NCI-H2171 (cell line): Measurements from ENCODE around the gene FLT1.

Experiments used
- DNase-seq: peaks from one replicate; lab custom pipeline; 2025; lab: John Stamatoyannopoulos, UW

Gene FLT1

GRCh38 chr13:28387740-28388501, 107.0 kb downstream of the FLT1 start:
- no peak for DNase-seq

DNA sequence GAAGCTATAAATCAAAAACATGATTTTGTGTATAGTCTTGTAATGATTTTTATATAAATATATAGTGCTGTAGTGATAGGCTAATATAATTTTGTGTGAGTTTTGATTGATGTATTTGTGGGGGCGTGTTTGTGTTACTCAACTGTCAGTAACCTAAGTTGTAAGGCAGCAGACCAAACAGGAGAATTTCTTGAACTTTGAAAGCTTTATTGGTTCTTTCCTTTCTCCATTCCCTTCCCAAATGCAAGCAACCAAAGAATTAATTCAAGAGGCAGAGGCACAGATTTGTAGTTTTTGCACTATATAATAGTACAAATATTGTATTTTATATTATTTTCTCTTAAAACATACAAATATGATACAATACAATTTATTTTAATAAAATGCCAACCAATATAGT, 109.6 kb downstream of the FLT1 start:
- no peak for DNase-seq

GRCh38 chr13:28384789-28385188, 110.1 kb downstream of the FLT1 start:
- no peak for DNase-seq

DNA sequence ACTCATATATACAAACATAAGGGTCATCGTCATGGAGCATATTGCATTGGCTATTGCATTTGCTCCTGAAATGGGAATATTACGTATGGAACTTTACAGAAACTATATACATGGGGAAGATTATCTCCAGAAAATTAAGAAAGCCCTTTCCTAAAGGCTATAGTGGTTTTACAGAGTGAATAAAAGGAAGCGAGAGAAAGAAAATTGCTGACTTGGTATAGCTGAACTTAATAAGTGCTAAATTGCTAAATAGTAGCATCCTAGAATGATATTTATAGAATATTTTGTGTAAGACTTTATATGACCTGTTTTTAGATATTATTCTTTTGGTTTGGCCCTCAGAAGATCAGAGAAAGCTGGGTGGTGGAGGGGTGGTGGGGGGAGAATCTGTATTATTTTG, 114.6 kb downstream of the FLT1 start:
- no peak for DNase-seq

DNA sequence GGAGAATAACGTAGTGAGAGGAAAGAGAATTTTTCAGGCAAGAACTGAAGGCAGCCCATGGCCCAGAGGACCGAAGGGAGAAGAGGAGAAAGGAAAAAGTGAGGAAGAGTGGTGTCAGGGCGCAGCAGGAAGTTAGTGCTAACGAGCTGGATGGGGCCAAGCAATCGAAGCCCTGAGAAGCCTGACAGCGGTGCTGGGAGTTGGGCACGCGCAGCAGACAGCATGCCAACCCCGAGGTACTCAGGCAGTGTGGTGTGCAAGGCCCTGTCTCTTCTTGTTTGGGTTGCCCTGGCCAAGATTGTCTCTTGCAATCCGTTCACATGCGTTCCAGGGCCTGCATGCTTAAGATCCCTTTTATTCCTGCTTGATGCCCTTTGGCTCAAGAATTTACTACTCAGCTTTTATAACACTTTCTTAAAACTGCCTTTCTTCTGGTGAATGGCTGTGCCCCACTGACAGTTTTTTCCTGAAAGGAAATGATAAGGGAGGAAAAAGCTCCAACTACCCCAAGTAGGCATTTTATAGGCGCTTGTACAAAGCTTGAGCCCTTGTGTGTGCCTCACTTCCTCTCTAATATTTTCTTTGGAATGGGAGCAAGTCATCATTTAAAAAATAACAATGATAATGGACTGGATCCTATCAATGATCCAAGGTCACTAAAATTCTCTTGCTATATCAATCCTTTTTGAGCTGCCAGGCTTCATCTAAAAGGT, 115.4 kb downstream of the FLT1 start:
- no peak for DNase-seq

- no peak for DNase-seq
Measured at GRCh38 chr13:28376604-28377003, 118.3 kb downstream of the FLT1 start.

DNA sequence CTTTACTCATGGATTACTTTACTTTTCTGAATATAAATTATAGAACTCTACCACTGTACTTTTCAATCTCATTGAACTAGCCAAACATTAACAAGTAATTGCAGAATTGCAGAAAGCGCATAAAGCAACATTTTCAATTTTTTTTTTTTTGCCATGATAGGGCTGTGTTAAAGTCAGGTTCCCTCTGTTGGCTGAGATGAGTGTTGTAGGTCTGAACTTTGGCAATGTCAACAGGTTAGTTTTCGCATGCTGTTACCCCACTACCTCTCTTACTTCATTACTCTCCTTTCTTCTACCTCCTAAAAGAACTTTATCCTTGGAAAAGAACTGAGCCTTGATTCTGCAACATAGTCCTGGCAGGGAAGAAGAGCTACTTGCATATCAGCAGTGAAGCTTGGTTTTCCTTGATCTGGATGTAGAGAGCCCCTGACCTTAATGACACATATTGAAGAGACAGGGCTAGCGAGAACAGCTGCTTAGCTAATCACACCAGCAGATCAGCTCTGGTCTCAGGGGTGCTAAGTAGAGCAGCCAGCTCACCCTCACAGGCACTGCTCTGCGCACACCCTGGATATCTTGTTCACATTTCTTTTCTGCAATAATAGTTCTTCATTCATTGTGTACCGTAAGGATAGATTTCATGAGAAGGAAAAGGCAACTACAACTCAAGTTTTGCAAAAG, 119.5 kb downstream of the FLT1 start:
- no peak for DNase-seq

DNA sequence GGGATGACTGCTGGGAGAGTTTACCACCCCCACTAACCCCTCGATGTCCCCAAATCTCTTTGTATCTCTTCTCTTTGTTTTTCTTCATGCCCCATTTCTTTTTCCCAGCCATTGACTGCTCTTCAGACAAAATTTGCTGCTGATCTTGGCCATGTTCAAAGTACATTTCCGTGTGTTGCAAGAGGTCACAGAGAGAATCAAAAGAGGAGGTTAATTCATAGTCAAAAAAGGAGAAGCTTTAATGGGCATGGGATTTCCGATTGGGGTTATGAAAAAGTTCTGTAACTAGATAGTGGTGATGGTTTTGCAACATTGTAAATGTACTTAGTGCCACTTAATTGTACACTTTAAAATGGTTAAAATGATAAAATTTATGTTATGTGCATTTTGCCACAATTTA, 121.1 kb downstream of the FLT1 start:
- no peak for DNase-seq

DNA sequence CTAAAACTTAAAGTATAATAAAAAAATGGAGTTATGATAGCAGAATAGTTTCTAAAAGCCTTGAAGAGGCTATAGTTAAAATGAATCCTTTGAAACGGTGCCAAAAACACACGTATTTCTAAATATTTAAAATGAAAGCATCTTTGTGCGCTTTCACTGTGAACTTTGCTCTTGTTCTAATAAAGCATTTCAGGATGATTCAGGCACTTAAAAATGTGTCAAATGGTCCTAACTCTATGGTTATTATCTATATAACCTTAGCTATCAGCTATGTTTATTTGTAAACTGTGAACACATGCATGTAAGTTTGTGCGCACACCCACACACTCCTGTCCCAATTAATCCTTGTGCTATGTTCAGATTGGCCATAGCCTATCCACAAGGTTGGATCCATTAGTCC, 124.5 kb downstream of the FLT1 start:
- no peak for DNase-seq

DNA sequence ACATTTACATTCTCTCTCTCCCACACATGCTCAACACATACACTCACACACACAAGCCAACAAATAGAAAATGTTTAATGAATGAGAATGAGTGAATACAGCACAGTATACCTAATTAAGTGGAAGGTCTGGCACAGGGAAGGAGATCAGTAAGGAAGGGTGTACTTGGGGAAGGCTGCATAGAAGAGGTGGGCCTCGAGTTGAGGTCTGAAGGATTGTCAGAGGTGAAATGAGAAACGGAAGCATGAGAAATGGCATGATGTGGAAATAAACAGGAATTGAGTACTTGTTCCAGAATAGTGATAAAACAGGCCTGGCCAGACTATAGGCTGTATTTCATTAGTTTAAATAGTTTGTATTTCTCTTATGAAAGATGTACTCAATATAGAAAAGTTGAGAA, 136.2 kb downstream of the FLT1 start:
- DNase-seq, result no peak

DNA sequence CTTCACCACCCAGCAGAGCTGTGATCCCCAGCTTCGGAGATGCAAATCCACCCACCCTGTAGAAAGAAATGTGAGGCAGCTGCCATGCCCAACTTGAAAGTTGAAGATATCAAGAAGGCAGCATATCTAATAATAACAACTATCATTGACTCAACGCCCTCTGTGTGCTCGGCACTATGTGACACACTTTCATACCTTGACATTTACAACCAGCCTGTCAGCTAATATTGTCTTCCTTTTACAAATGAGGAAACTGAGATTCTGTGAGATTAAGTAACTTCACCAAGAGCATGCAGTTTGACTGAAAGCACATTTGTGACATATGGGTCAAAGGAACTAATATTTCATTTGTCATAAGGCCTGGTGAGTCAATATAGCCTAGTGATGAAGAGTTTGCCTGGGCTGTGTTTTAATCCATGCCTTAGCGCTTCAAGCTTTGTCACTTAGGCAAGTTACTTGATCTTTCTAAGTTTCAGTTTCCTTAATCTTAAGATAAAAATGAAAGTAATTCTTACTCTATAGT, 137.0 kb downstream of the FLT1 start:
- no peak for DNase-seq

GRCh38 chr13:28357247-28357825, 137.6 kb downstream of the FLT1 start:
- DNase-seq, result no peak

DNA sequence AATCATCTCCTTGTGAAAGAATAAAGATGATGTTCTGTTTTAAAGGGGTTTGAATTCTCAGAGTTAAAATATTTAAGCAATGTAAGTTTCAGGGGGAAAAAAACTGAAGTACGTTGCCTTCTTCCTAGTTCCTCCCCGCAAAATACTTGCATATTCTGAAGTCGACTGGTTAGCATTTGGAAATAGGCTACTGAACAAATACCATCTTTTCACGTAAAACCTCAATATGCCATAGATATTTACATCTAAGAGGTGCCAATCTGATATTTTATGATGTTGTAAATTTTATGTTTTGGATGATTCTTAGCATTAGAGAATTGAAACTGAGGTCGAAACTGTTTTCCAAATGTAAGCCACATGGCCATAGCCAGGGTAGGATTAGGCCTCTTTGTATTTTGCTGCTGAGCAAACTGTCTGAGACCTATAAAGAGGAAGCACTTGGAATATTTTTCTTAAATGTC, 138.3 kb downstream of the FLT1 start:
- DNase-seq, result no peak

DNA sequence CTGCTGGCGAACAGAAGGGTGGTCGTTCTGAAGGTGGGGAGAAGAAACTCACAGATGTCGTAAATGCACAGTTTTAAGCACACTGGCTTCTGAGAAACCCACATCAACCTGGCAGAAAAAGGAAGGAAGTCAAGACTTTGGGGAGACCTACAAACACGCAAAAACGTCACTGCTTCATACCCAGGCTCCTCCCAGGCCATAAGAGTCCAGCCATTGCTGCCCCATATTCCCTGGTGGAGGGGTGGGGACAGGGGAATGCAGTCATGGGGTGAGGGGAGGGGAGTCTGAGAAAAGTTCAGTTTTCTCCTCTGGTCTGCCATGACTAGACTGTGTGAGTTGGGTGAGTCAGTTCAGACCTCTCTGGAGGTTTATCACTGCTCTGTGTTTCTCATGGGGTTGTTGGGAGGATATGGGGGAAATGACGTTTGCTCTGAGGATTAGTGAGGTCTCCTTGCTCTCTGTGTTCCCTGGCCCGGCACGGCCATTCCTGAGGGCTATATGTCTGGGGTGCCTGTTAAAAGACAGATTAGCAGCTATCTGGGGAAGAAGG, 139.0 kb downstream of the FLT1 start:
- no peak for DNase-seq

- no peak for DNase-seq
Measured at GRCh38 chr13:28355046-28355821, 139.7 kb downstream of the FLT1 start.

DNA sequence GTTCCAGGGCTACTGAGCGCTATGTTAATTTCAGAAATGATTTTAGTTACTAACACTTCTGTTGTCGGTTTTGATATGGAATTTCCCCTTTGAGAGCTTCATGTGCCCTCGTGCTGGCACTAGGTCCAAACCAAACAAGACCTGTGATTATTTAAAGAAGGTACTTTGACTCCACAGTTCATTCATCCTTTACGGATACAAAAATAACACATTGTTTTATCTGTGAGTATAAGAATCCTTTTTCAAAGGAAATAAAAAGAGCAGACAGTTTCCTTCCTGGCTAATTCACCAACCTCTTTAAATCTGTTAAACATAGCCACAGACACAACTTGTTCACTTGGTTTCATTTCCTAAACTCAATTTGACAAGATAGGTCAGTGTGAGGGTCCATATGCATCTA, 141.2 kb downstream of the FLT1 start:
- DNase-seq, result no peak

DNA sequence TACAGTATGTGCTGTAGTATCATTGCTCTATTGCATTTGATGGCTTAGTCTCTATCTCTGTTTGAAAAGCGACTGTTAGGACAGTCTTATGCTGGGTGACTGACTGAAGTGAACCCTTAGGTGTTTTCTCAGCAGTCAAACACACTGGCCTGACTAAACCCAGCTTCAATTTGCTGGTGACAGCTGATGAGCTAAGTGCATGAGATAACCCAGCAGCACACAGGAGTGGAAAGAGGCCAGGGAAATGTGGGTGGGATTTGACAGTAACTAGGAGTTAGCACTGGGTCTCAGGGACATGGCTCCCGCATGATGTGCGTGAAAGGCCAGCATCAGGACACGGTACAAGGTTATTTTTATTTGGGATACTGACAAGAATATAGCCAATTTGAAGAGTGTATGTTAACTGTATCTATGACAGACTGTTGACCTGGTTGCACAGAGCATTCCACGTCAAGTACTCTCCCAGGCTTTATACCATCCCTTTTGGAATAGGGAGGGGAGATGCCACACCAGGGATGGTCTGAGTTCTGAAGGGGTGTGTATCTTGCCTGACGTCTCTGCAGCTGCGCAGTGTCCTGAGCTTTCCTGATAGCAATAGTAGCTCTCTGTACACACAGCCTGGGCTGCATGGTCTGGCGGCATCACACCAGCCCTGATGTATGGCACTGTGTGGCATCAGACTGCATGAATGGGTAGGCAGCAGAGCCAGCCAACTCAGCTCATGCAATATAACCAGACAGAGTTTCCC, 144.8 kb downstream of the FLT1 start:
- DNase-seq, result no peak

DNA sequence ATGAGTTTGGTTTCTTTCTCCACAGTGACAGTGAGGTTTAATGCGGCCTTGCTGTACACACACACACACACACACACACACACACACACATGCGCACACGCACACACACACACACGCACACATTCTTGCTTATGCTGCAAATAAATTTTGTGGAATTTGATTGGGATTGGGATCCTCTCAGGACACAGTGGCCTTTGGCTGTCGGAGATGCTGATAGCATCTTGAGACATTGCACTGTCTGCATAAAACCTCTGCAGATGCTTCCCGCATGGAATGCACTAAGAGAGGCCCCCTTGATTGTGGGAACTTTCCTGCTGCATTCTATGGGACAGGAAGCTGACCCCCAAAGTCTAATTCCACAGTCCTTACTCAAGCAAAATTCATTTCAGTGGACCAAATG, 145.6 kb downstream of the FLT1 start:
- no peak for DNase-seq

DNA sequence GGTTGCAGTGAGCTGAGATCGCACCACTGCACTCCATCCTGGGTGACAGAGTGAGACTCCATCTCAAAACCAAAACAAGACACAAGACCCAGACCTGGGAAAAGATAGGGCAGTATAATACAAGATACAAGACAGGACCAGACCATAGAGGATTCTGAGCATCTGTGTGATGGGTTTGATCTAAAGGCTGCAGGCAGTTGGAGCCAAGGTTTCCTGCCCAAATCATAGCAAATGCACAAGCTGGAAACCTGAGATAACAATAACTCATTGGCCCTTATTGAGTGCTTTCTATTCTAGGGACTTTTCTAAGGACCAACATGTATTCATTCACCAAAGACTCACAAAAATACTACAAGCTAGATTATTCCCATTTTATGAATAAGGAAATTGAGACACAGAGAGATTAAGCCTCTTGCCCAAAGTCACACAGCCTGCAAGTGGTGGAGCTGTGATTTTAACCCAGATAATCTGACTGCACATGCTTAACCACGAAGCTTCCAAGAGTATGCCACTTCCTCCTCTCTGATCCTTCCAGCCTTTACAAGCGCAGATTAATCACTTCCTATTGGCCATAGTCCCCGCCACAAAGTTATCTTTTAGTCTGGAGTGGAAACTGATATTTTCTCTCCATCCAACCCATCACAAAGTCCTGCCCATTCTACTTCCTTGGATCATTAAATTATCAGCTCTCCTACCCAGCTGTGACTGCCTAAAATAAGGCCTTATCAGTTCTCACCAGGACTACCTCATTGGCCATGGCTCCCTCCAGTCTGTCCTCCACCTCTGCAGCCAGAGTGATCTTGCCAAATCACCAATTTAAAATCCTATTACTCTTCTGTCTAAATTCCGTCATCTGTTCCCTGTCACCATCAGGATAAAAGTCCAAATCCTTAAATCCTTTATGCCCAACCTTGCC, 147.2 kb downstream of the FLT1 start:
- no peak for DNase-seq

- DNase-seq, result no peak
Measured at GRCh38 chr13:28346154-28346553, 148.8 kb downstream of the FLT1 start.
